NCI-H446 (cell line): ENCODE measurements around the gene FIGNL1.

Experiments
- DNase-seq, 2 experiments: peaks; one replicate each; lab custom pipeline; 2025; lab: John Stamatoyannopoulos, UW

FIGNL1 gene, protein sequence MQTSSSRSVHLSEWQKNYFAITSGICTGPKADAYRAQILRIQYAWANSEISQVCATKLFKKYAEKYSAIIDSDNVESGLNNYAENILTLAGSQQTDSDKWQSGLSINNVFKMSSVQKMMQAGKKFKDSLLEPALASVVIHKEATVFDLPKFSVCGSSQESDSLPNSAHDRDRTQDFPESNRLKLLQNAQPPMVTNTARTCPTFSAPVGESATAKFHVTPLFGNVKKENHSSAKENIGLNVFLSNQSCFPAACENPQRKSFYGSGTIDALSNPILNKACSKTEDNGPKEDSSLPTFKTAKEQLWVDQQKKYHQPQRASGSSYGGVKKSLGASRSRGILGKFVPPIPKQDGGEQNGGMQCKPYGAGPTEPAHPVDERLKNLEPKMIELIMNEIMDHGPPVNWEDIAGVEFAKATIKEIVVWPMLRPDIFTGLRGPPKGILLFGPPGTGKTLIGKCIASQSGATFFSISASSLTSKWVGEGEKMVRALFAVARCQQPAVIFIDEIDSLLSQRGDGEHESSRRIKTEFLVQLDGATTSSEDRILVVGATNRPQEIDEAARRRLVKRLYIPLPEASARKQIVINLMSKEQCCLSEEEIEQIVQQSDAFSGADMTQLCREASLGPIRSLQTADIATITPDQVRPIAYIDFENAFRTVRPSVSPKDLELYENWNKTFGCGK

GRCh38 chr7:50449881-50450589, at the start of gene FIGNL1:
Gene FIGNL1 (minus strand): TSS chr7:50450350. CDS start chr7:50447287, 3,063 bp downstream.
- DNase-seq, result peak; percentile 38 to 90

DNA sequence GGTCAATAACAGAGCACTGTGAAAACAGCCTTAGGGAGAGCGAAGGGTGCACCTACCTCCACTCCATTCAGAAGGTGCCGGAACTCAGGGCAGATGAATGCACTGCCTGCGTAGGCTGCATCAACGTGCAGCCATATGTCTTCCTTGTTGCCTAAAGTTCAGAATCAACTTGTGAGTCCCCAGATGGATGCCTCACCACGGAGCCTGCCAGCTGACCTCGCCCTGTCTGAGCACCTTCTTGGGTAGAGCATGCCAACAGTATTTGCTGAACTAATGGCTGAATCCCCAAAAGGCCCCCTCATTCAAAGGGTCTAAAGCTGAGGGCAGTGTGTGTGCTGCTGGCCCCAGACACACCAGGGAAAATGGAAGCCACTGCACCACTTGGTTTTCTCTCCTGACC, 48.9 kb upstream of the FIGNL1 start:
- no peak for DNase-seq

DNA sequence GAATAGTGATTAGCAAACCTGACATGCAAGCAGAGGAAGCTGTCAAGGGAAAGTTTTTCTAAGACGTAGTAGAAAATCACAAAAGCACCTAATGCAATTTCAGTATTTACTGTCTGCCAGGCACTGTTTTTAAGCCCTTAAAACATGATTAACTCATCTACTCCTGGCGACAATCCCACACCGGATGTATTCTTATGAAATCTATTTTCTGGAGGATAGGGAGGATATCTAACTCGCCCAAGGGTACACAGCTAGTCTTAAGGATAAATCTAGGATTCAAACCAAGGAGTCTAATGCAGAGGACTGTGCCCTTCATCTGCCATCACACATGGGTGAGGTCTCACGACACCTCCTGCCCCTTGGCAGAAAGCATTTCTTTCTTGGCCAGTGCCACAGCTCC, 47.8 kb upstream of the FIGNL1 start:
- no peak for DNase-seq

GRCh38 chr7:50497068-50497642, 47.0 kb upstream of the FIGNL1 start:
- no peak for DNase-seq

- no peak for DNase-seq
Observed at GRCh38 chr7:50496569-50496968, 46.4 kb upstream of the FIGNL1 start.

DNA sequence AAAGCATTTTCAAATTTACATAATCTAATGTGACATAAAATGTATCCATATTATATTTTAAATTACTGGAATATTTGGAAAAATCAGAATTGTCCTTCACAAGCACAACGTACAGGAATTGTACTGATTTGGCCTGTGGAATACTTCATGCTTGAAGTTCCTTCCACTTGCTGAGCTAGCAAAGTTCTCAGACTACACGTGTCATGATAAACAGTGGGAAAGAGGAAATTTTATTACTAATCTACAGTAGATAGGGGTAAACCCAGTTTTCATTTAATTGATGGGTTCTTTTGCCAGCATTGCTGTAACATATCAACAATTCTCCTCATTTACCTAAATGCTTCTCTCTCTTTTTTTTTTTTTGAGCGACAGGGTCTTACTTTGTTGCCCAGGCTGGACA, 45.6 kb upstream of the FIGNL1 start:
- no peak for DNase-seq

DNA sequence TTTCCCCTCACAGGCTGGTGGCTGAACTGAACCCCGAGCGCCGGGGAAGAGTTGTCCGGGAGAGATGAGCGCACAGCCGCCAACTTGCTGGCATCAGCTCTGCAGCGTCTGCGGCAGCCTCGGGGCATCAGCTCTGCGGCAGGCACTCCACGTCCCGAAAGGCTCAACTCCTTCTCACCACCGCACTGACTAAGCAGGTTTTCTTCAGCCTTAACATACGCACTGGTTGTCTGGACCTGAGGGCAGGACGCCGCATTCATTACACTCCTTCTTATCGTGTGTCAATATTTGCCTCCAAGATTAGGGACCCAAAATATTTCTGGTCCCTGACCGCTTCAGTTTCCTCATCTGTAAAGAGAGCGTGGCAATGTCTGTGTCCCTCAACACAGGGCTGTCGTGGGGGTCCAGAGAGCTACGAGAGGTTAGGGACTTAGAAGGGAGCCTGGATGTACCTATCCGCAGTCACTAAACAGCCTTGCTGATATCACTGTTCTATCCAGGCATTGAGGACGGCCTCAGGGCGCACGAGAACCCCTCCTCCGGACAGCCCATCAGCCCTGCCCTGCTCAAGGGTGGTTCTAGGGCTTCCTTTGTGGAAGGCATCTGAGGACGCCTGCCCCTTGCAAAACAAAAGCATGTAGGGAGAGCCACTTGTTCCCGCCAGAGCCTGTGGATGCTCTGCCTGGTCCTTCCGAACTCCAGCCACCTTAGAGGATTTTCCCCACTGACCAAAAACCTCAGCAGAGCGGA, 42.8 kb upstream of the FIGNL1 start:
- no peak for DNase-seq

DNA sequence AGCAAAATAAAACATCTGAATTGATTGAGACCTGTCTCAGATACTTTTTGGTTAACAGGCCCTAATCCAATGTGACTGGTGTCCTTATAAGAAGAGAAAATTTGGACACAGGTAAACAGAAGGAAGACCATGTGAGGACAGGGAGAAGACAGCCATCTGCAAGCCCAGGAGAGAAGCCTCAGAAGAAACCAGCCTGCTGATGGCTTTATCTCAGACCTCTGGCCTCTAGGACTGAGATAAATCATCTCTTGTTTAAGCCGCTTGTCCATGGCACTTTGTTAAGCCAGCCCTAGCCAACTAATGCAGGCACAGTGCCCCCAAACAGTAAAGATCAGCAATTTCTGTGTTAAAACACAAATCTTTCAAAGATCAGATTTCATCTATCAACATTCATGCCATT, 41.8 kb upstream of the FIGNL1 start:
- no peak for DNase-seq

DNA sequence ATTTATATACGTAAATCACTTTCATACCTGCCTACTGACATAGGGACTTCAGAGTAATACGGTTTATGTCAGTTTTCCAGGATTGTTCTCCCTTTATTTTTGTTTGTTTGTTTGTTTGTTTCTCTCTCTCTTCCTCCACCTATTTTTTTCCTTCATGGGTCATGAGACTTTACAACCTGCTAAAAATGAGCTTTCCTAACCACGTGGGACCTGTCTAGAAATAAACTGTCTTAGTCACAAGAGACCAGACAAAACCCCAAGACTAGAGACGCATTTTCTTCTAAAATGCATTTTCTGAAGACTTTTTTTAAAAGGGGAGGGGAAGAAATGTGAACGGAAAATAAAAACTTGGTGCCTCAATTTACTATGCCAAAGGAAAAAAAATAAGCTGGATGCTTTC, 41.1 kb upstream of the FIGNL1 start:
- DNase-seq, result no peak

- DNase-seq, result no peak
Observed at GRCh38 chr7:50488379-50488778, 38.2 kb upstream of the FIGNL1 start.

DNA sequence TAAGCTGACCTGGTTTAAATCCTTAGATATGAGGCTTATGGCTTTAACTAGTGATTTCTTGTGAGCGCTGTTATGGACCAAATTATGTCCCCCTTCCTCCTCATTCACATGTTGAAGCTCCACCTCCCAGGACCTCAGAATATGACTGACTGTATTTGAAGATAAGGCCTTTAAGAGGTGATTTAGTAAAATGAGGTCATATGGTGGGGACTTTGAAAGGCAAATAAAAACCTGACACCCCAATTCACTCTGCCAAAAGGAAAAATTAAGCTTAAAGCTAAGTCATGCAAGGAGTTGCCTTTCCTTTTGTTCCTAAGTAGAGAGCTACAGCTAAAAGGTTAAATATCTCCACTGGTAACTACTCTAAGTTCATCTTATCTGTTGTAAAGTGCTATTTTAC, 36.4 kb upstream of the FIGNL1 start:
- DNase-seq, result no peak

GRCh38 chr7:50481867-50482266, 31.7 kb upstream of the FIGNL1 start:
- no peak for DNase-seq

DNA sequence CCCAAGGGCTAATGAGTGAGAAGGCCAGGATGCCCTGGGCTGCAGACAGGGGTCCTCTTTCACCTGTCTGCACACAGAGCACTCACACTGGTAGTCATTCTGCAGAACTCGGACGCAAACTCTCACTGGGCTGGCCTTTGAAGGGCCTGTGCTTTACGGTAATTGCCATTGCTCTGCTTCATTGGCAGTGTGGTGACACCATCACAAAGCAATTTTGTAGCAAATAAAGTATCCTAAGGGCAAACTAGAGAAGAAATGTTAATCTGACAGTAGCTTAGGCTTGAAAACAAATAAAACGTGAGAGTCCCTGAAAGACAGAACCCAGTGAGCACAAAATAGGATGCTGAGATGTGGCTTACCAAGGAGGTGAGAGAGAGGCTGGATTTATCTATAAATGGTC, 30.6 kb upstream of the FIGNL1 start:
- DNase-seq, result no peak

GRCh38 chr7:50479743-50480517, 29.8 kb upstream of the FIGNL1 start:
- DNase-seq, result no peak

DNA sequence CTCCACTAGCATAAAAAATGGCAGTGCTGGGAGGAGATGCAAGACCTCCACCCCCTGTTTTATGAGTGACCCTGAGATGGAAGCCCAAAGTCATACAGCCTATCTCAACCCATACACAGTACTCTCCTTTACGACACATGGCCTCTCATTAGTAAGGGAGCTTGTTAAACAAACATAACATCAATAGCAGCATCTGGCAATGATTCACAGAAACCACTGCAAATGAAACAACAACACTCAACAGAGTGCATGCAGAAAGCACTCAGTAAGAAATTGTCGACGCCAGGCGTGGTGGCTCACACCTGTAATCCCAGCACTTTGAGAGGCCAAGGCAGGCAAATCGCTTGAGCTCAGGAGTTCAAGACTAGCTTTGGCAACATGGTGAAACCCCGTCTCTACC, 27.5 kb upstream of the FIGNL1 start:
- DNase-seq, result no peak

DNA sequence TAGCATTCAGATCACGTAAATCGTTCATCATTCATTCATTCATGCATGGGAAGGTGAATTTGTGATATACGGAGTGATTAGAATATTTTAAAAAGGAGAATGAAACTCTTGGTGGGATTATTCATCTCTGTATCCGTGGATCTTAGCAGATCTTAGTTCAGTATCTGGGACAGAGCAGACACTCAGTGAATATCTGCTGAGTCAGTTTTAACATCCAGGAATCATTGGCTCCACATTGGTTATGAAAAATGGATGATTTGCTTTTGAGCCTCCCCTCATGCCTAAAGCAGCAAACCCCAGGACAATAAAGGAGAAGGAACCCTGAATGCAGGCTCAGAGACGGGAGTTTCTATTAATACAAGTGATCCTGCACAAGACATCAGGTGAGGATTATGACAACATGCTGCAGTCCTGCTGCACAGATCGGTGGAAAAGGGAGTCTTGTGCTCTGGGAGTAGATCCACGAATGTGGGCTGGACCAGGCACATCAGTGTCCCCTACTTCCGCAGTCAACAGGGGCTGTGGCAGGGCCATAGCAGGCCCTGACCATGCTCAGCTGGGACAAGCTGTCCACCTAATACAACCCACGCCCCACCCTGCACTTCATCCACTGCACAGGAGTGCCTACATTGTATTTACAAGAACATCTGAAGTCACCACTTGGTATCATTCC, 26.9 kb upstream of the FIGNL1 start:
- DNase-seq, result no peak

DNA sequence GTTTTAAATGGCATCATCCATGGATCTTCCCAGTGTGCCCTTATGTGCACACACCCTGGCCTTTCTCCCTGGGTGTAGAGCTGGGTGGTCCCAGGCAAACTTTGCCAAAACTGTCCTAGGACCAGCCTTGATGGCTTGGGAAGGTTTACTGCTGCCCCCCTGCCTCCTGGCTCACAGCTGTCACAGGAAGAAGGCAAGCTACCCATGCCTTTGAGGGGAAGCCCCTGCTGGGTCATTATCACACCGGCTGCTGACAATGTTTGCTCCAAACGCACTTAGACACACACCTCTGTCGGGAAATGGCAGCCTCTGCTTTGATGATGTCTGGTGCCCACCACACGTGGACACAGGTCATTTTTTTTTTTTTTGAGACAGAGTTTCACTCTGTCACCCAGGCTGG, 25.2 kb upstream of the FIGNL1 start:
- no peak for DNase-seq

DNA sequence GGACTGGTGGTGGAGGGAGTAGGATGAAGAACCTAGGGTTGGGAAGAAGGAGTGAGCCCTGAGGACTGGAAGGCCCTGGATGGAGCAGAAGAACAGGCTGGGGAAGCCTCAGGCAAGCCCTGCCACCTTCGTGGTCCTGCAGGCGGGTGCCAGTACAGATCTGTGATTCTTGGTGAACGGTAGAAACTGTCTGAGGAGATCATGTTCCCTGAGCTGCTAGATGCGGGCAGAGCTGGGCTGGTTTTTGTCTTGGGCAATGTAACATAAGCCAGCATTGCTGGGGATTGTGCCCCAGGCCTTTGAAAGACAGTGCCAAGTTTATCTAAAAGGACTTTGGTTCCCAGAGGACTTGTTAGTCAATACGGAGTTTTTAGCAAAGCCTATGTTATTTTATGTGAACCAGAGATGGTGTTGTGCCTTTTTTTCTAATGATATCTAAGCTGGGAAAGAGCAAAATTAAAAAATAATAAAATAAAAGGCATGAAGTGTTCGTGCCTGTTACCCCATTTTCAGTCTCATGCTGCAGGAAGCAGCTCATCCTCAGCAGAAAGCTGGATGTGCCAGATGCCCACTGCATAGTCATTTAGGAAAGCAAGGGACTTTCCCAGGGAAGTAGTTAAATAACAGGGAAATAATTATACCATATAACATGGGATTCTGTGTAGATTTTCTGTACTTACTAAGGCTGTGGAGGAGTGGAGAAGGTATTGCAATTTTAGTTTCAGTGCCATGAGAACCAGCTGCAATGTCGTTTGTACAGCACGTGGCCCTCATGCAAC, 24.4 kb upstream of the FIGNL1 start:
- no peak for DNase-seq

GRCh38 chr7:50473531-50473930, 23.4 kb upstream of the FIGNL1 start:
- DNase-seq, result peak in 1 of 2 experiments; percentile 62

- DNase-seq, result no peak
Observed at GRCh38 chr7:50472427-50472826, 22.3 kb upstream of the FIGNL1 start.
